HEK293 (cell line): ENCODE data around the gene METTL5.
A peak's percentile ranks its signal among the peaks of the same experiment; 100 is the strongest.

Experiments used
- CTCF ChIA-PET: fragments of 350-600 bp; formaldehyde crosslinking; extraction: SDS; loops from one replicate; lab custom pipeline; 2021; ENCODE audit warnings: antibody characterized with exemption; lab: Yijun Ruan, JAX
- POLR2A ChIA-PET: fragments of 300-600 bp; formaldehyde crosslinking; extraction: SDS; loops from one replicate; lab custom pipeline; 2020; ENCODE audit warnings: antibody characterized with exemption, inconsistent platforms; lab: Yijun Ruan, JAX
- H3K27ac ChIP-seq: fragments of 200-500 bp; sonication (Bioruptor generic); 2 replicates; pipeline ENCODE4 v1.5.1; 2014; ENCODE audit warnings: low read depth, low read length, control low read depth, inconsistent platforms; ENCODE audit errors: extremely low read depth
- H3K36me3 ChIP-seq, 2 experiments: fragments of 200-500 bp in 1 of 2; sonication (Bioruptor generic) in 1 of 2; 1 replicate in 1 of 2; 2 replicates in 1 of 2; pipeline ENCODE4 v1.5.1; 2014 to 2017; ENCODE audit warnings: inconsistent platforms in 2 of 2, low read length in 2 of 2; ENCODE audit not compliant: control insufficient read depth in 2 of 2, insufficient read depth in 1 of 2
- H3K4me1 ChIP-seq: fragments of 200-500 bp; sonication (Bioruptor generic); 2 replicates; pipeline ENCODE4 v1.5.1; 2014; ENCODE audit warnings: mild to moderate bottlenecking, low read length, inconsistent platforms; ENCODE audit not compliant: control insufficient read depth, insufficient read depth
- H3K4me3 ChIP-seq: 2 replicates; pipeline ENCODE4 v1.5.1; 2011; ENCODE audit warnings: low read depth, mild to moderate bottlenecking, control low read depth, low read length, moderate library complexity
- H3K9me3 ChIP-seq: fragments of 200-500 bp; sonication (Bioruptor generic); 2 replicates; pipeline ENCODE4 v1.5.1; 2014; ENCODE audit warnings: low read depth, low read length, inconsistent platforms; ENCODE audit not compliant: control insufficient read depth, insufficient read depth
- GLIS2 ChIP-seq: fragments of 450-650 bp; formaldehyde crosslinking; IDR thresholded peaks from 2 replicates; pipeline ENCODE4 v1.5.1; 2016; ENCODE audit warnings: missing biosample characterization, missing genetic modification characterization
- HIC1 ChIP-seq: fragments of 450-650 bp; formaldehyde crosslinking; IDR thresholded peaks from 2 replicates; pipeline ENCODE4 v1.5.1; 2016; ENCODE audit warnings: missing biosample characterization, missing genetic modification characterization
- MZF1 ChIP-seq: fragments of 450-650 bp; formaldehyde crosslinking; IDR thresholded peaks from 2 replicates; pipeline ENCODE4 v1.5.1; 2017; ENCODE audit warnings: missing biosample characterization, missing genetic modification characterization, borderline replicate concordance
- SETDB1 ChIP-seq: IDR thresholded peaks from one replicate; pipeline ENCODE4 v1.6.1; 2017; ENCODE audit warnings: mild to moderate bottlenecking, low read length, moderate library complexity, mixed read lengths; ENCODE audit not compliant: insufficient read length
- SP3 ChIP-seq: fragments of 450-650 bp; formaldehyde crosslinking; IDR thresholded peaks from 2 replicates; pipeline ENCODE4 v1.5.1; 2016; ENCODE audit warnings: missing biosample characterization, missing genetic modification characterization
- ZBTB10 ChIP-seq: fragments of 450-650 bp; formaldehyde crosslinking; IDR thresholded peaks from 2 replicates; pipeline ENCODE4 v1.5.1; 2016; ENCODE audit warnings: missing biosample characterization, missing genetic modification characterization
- ZBTB26 ChIP-seq: fragments of 450-650 bp; formaldehyde crosslinking; optimal IDR thresholded peaks from 2 replicates; pipeline ENCODE3; 2016; ENCODE audit warnings: missing biosample characterization, mild to moderate bottlenecking, missing genetic modification characterization
- ZNF138 ChIP-seq: fragments of 450-650 bp; formaldehyde crosslinking; IDR thresholded peaks from 2 replicates; pipeline ENCODE4 v1.5.1; 2016; ENCODE audit warnings: missing biosample characterization, missing genetic modification characterization, borderline replicate concordance
- ZNF426 ChIP-seq: fragments of 450-650 bp; formaldehyde crosslinking; IDR thresholded peaks from 2 replicates; pipeline ENCODE4 v1.5.1; 2017; ENCODE audit warnings: missing biosample characterization, missing genetic modification characterization, mild to moderate bottlenecking, inconsistent platforms, moderate library complexity
- ZNF473 ChIP-seq: fragments of 450-650 bp; formaldehyde crosslinking; IDR thresholded peaks from 2 replicates; pipeline ENCODE4 v1.5.1; 2017; ENCODE audit warnings: missing biosample characterization, missing genetic modification characterization
- ZNF518A ChIP-seq: fragments of 450-650 bp; formaldehyde crosslinking; conservative IDR thresholded peaks from 2 replicates; pipeline ENCODE4 v1.5.1; 2016; ENCODE audit warnings: low read depth, missing biosample characterization, missing genetic modification characterization
- ZNF600 ChIP-seq: fragments of 450-650 bp; formaldehyde crosslinking; IDR thresholded peaks from 2 replicates; pipeline ENCODE4 v1.5.1; 2016; ENCODE audit warnings: missing biosample characterization, missing genetic modification characterization
- ZNF624 ChIP-seq: fragments of 450-650 bp; formaldehyde crosslinking; IDR thresholded peaks from 2 replicates; pipeline ENCODE4 v1.5.1; 2017; ENCODE audit warnings: missing biosample characterization, missing genetic modification characterization
- ZNF707 ChIP-seq: fragments of 450-650 bp; formaldehyde crosslinking; IDR thresholded peaks from 2 replicates; pipeline ENCODE4 v1.5.1; 2016; ENCODE audit warnings: missing biosample characterization, missing genetic modification characterization
- ZNF785 ChIP-seq: fragments of 450-650 bp; formaldehyde crosslinking; IDR thresholded peaks from 2 replicates; pipeline ENCODE4 v1.5.1; 2016; ENCODE audit warnings: missing biosample characterization, missing genetic modification characterization
- TF ChIP-seq, protein P1 (sequence below): fragments of 450-650 bp; formaldehyde crosslinking; IDR thresholded peaks from 2 replicates; pipeline ENCODE4 v1.5.1; 2017; ENCODE audit warnings: missing biosample characterization, missing genetic modification characterization

The METTL5 gene

DNA sequence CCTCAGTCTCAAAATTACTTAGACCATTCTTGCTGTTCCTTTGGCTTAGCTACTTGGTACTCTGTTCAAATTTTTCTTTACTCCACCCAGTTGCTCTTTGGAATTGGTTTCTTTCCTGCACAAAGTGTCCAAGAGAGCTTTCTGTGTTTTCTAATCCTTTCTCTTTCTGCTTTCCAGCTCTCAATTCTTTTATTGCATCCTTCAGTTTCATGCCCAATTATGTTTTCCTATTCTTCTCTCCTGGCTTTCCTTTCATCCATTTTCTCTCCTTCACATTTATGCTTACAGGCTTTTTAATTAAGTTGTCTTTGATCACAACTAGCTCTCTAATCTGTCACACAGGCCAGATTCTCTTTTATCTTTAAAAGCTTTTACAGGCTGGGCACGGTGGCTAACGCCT lies 40.8 kb upstream of the METTL5 start (continued):
- no peak for TF ChIP-seq ZBTB10 (tag by site-specific recombination)

GRCh38 chr2:169862816-169863215 lies 38.1 kb upstream of the METTL5 start:
- H3K4me3 ChIP-seq, result no peak overlapping the region
- TF ChIP-seq ZNF426 (tag by site-specific recombination) (no peak), ZNF785 (tag by site-specific recombination) (no peak), SETDB1 (no peak)
- H3K4me1 ChIP-seq, result no peaks in the 10 kb centered on the region
- H3K27ac ChIP-seq, result no peak overlapping the region
- POLR2A ChIA-PET, result no interaction called here
- no peaks in the 10 kb centered on the region for H3K9me3 ChIP-seq
- H3K36me3 ChIP-seq, result no peaks in the 10 kb centered on the region
- CTCF ChIA-PET, result no interaction called here

- Histone ChIP-seq H3K9me3 (no peaks in the 10 kb centered on the region), H3K4me3 (no peak overlapping the region), H3K36me3 (no peaks in the 10 kb centered on the region), H3K4me1 (no peaks in the 10 kb centered on the region), H3K27ac (no peak overlapping the region)
- no peak for TF ChIP-seq MZF1
- TF ChIP-seq ZNF600, result peak; percentile 20; the same call in 1 of the 2 replicates
- ChIA-PET POLR2A (no interaction called here), CTCF (interaction anchor here (0.5 to 0.7 kb wide), 2 partner anchors 36 to 1491 kb away, joined by 3 read pairs; no protein-coding TSS in a partner anchor)
Observed at GRCh38 chr2:169860149-169860548, 35.4 kb upstream of the METTL5 start.

DNA sequence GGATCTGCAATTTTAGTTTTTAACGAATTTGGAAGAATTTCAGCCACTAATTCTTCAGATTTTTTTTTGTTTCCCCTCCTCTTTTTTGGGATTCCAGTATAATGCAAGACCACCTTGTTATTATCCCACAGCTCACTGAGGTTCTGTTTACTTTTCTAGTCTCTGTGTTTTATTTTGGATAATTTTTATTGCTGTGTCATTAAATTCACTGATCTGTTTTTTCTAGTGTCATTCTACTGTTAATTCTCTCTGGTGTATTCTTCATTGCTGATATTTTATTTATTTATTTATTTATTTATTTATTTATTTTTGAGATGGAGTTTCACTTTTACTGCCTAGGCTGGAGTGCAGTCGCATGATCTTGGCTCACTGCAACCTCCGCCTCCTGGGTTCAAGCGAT lies 34.7 kb upstream of the METTL5 start:
- Histone ChIP-seq H3K9me3 (no peaks in the 10 kb centered on the region), H3K4me3 (no peak overlapping the region), H3K27ac (no peak overlapping the region), H3K4me1 (no peaks in the 10 kb centered on the region), H3K36me3 (no peaks in the 10 kb centered on the region)
- ChIA-PET POLR2A (no interaction called here), CTCF (interaction anchor here (0.6 kb wide), 1 partner anchor 749 kb away, joined by 3 read pairs; no protein-coding TSS in a partner anchor)
- TF ChIP-seq ZNF138 (tag by site-specific recombination) (no peak), ZNF707 (no peak), HIC1 (no peak), ZNF624 (tag by site-specific recombination) (no peak), ZBTB26 (no peak), ZNF518A (tag by site-specific recombination) (no peak), GLIS2 (no peak), SP3 (tag by site-specific recombination) (no peak), ZNF473 (tag by site-specific recombination) (no peak)
- TF ChIP-seq, protein P1, sequence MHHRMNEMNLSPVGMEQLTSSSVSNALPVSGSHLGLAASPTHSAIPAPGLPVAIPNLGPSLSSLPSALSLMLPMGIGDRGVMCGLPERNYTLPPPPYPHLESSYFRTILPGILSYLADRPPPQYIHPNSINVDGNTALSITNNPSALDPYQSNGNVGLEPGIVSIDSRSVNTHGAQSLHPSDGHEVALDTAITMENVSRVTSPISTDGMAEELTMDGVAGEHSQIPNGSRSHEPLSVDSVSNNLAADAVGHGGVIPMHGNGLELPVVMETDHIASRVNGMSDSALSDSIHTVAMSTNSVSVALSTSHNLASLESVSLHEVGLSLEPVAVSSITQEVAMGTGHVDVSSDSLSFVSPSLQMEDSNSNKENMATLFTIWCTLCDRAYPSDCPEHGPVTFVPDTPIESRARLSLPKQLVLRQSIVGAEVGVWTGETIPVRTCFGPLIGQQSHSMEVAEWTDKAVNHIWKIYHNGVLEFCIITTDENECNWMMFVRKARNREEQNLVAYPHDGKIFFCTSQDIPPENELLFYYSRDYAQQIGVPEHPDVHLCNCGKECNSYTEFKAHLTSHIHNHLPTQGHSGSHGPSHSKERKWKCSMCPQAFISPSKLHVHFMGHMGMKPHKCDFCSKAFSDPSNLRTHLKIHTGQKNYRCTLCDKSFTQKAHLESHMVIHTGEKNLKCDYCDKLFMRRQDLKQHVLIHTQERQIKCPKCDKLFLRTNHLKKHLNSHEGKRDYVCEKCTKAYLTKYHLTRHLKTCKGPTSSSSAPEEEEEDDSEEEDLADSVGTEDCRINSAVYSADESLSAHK (tag by site-specific recombination), result no peak
